Measurements from ENCODE around the gene TFDP2. TPM values are rescaled to one million over a fixed set of nuclear protein-coding genes. Genes with fewer than 3 reads are reported as not detected.

The TFDP2 gene
- total and polyA plus RNA-seq, 2 of the 8 experiments (the other 6 are each of a cell fraction or from before 2014, with no cell fraction given) = 41.1 to 119 TPM

DNA sequence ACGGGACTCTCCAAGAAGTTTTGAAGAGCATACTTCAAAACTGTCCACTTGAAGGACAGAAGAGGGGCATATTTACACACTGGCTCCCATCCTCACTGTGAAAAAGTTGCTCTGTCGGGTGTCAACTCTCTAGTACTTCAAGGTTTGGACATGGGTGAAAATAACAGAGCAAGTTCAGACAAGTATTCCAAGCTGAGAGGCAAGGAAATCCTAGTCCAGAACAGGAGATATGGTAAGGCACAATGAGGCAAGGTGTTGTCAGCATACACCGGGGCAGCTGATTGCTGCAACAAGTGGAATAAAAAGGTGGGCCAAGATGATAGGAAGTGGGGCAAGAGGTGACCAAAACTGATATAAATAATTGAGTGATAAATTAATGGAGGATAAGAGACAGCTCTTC, 4.8 kb upstream of the TFDP2 start (continued):
- no peak for TF ChIP-seq JUN (IDR thresholded peaks at IDR 0.05; ENCODE audit: low read depth, low read length)
- no peak for TF ChIP-seq RXRA (IDR thresholded peaks at IDR 0.05; ENCODE audit: insufficient read depth, low read depth, low read length)
- TF ChIP-seq CREB1 (IDR thresholded peaks at IDR 0.05) = no peak

All from H1 (cell line).